Measurements from ENCODE around the gene ZDHHC17.

The ZDHHC17 gene

DNA sequence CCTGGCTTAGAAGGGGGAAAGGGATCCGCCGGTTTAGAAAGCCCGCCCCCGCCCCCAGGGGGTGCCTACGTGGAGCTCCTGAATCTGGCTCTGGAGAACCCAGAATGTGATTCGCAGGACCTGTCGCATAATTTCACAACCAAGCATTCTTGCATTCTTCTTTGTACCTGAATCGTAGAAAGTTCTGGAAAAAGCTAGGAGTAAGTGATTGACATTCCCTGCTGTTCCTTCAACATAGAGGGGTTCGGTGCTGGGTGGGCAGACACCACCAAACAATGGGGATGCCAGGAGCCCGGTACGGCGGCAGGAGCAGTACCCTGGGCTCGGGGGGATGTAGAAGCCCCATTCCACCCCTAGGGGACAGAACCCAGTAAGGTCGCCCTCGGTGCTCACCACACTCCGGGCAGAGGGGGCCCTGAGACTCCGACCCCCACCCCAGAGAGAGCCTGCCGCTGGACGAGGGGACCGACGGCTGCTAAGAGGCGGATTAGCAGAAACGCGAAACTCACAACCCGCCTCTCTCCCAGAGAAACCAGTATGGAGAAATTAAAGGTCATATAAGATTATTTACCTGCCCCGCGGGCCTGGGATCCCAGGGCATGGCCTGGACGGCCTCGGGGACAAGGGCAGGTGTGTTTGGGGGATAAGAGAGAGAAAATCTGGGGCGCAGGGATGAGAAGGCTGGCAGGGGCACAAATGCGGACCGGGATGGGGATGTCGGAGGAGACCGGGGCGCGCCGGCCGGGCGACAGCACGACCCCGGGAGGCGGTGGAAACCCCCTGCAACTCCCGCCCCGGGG lies 114.4 kb downstream of the ZDHHC17 start:
- DNase-seq (ENCODE audit: low read depth in 2 of 2) = no peak

DNA sequence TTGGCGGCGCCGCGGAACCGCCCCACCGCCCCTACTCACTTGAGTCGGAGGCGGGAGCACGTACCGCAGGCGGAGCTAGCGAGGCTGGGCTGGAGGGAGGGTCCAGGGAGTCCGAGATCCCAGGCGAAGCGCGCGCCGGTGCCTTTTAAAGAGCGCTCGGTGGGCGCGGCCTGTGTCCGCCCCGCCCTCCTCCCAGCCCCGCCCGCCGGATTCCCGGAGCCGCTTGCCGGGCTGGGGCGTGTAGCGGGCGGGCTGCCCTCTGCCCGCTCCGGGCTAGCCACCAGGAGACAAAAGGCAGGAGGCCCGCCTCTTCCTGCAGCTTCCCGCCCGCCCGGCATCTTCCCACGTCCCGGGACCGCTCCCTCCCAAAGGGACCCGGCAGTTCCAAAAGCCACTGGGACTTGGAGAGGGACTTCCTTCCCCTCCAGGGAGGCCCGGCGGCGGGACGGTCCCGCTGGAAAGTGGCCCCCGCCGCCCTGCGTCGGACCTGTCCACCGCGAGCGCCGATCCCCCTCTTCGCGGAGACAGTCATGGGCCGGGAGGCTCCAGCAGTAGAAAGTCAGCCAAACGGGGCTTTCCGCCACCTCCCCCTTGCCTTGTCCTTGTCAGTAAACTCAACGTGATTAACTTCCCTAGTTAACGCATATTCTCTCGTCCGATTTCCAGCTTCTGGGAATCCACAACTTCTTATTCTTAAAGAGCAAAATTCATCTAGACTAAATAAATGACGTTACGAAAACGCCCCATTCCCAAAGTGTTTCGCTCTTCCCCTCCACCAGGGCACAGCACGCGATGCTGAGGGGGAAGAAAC lies 115.2 kb downstream of the ZDHHC17 start, which contains the start of gene CSRP2:
Gene CSRP2 (minus strand): TSS at position 121 of the 811 bp plus-strand sequence. CDS start 12,759 bp downstream, outside the sequence.
- peak; percentile 34 to 61 for DNase-seq (ENCODE audit: low read depth in 2 of 2)

GRCh38 chr12:76879710-76880518 lies 116.0 kb downstream of the ZDHHC17 start:
- no peak for DNase-seq (ENCODE audit: low read depth in 2 of 2)

DNA sequence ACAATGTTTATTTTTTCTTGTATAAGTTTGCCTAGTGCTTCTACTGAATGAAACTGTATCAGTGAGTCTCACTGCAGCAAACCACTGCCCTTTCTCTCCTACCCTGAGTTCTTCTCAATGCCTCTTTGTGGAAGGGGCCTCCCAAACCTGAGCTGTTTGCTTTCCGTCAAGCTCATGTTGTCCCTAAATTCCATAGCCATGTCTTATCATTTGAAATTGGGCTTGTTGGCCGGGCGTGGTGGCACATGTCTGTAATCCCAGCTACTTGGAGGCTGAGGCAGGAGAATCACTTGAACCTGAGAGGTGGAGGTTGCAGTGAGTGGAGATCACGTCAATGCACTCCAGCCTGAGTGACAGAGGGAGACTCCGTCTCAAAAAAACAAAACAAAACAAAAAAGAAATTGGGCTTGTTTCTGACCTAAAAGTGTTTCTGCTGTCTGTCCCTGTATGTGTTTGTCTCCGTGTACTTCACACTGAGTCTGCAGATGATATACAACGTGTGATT lies 116.7 kb downstream of the ZDHHC17 start:
- DNase-seq (ENCODE audit: low read depth in 2 of 2) = no peak

DNA sequence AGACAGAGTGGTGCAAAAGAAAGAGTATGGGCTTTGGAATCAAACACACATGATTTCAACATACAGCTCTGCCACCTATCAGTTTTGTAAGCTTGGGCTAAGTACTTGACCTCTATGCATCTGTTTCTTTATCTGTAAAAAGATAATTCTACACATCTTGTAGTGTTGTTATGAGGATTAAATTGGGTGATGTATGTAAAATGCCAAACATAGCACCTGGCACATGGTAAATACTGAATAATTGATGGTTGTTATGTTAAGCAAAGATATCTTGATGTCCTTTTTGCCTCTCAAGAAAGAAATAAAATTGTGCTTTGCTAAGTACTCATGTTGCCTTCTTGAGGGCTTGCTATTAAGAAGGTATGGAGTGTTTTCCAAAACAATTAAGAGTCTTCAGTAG lies 117.2 kb downstream of the ZDHHC17 start:
- no peak for DNase-seq (ENCODE audit: low read depth in 2 of 2)

GRCh38 chr12:76882367-76882766 lies 118.5 kb downstream of the ZDHHC17 start:
- no peak for DNase-seq (ENCODE audit: low read depth in 2 of 2)

GRCh38 chr12:76883151-76883550 lies 119.2 kb downstream of the ZDHHC17 start:
- DNase-seq (ENCODE audit: low read depth in 2 of 2) = no peak

DNA sequence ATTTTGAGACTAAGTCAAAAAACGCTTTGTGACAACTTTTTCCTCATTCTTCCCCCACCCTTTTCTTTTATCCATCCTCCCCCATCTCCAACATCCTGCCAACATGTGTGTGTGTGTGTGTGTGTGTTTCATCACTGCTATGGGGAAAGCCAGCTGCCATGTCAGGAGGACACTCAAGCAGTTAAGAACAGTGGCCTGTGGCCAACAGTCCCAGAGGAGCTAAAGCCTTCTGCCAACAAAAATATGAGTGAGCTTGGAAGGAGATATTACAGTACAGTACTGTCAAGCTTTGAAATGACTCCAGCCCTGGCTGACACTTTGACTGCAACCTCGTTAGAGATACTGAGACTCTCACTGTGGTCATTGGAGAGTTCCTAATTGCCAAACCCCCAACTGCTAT lies 119.9 kb downstream of the ZDHHC17 start:
- no peak for DNase-seq (ENCODE audit: low read depth in 2 of 2)

GRCh38 chr12:76888775-76889174 lies 124.9 kb downstream of the ZDHHC17 start:
- no peak for DNase-seq (ENCODE audit: low read depth in 2 of 2)

DNA sequence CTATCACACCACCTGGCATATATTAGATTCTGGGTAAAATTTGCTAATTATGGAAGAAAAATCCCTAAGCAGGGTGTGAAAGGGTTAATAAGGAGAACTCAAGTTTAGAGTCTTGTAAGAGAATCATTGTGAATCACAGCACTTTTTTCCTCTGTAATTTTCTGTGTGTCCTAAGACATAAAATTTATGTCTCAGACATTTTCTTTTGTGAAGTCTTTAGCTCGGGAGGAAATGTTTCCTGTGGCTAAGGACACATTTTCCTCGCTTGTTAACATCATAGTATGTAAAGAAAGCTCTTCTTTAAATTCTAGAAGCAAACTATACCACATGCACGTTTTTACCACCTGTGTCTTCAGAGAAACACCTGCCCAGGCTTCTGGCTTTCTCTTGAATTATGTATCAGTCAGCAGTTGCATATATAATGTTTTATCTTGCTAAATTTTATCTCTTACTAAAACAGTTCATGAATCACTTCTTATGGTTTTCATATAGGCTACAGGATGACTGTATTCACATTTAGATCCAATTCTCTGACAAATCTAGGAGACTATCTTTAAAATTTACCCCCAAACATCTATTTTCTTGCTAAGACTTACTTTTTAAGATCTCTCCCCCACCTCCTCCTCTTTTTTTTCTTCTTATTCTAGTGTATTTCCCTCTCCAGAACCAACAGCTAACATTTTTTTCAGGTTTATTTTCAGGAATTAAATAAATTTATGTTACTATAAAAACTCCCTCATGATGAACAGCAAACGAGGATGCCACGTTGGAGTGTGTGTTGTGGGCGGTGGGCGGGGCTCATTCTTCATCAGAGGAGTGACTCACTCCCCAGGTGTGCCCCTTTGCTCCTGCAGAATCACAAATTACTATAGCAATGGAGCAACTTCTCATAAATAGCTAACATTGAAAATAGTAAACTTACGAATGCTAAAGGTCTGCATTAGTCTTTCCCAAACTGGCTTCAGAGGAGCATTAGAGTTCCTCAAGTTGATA lies 126.5 kb downstream of the ZDHHC17 start:
- peak; percentile 43 to 57 for DNase-seq (ENCODE audit: low read depth in 2 of 2)

GRCh38 chr12:76891609-76892008 lies 127.7 kb downstream of the ZDHHC17 start:
- DNase-seq (ENCODE audit: low read depth in 2 of 2) = no peak

DNA sequence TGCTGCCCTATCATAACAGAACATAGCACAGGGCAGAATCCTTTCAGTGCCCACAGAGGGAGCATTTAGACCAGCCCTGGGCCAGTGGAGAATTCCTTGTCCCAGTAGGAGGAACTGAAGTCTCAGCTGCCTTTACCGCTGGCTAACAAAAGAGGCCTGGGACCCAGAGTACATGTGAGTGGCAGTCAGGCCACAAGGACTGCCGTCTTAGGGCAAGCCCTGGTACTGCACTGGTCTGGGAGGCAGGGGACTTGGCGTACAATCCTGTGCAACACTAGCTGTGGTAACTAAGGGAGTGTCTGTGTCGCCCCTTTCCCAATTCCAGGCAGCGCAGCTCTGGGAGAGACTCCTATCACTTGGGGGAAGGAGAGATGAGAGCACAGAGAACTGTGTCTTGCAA lies 131.9 kb downstream of the ZDHHC17 start:
- no peak for DNase-seq (ENCODE audit: low read depth in 2 of 2)

- no peak for DNase-seq (ENCODE audit: low read depth in 2 of 2)
Measured at GRCh38 chr12:76896274-76896673, 132.4 kb downstream of the ZDHHC17 start.

DNA sequence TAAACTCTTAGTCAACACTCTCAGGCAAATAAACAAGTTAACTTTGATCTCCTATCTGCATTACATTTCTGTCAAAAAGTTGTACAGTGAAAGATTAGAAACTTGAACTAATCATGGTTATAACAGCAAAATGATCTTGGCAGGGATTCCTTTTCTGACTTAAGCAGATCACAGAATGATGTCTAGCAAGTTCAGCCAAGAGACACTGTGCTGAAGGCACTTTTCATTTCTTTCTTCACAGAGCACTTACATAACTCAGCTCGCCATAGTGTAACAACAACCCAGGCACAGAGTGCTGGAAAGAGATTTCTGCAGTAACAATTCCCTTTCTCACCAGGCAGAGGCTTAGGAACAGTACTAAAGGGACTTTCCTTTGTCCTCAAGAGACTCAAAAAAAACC lies 134.5 kb downstream of the ZDHHC17 start:
- no peak for DNase-seq (ENCODE audit: low read depth in 2 of 2)

- DNase-seq (ENCODE audit: low read depth in 2 of 2) = no peak
Measured at GRCh38 chr12:76899522-76899921, 135.6 kb downstream of the ZDHHC17 start.

DNA sequence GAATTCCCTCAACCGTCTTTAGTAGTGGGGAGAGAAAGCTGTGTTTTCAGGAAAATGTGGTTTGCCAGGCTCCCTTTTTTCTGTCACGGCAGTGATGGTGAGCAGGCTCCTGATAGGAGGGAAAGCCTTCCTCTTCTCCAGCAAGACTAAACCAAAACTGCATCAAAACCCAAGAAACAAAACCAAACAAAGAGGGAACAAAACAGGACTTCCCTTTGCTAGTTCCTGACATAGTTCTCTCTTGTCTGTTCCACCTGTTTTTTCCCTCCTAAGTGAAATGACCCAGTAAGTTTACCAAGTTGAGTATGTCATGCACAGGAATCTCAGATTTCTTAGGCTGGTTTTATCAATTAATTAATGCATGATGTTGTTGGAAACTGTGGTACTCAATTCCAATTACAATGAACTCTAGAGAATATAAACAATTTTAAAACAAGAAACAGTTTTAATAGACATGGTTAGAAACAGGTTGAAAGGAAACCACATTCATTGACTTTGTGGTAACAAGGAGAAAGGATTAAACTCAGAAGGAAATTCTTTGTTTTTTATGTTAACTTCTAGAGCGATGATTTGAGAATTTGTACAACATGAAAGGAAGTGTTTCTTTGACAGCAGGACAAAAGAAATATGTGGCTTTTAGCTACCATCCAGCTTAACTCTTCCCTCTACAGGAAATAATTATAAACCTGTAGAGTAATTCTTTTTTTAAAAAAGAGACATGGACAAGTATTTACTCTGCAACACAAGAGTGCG lies 137.9 kb downstream of the ZDHHC17 start:
- DNase-seq (ENCODE audit: low read depth in 2 of 2) = no peak

Measured in stimulated activated CD4-positive, alpha-beta T cell treated with anti-CD3 and anti-CD28 coated beads, Interleukin-15, amount 100 ng/mL, for 48 hours (primary cell).